Omental fat pad (tissue), 4 donors: ENCODE data around the gene DTX1. TPM values are rescaled to one million over a fixed set of nuclear protein-coding genes. Genes with fewer than 3 reads are reported as not detected.

Source experiments
- ATAC-seq: fragments of 150-250 bp; one replicate; pipeline ENCODE4 v1.9.1; 2016; ENCODE audit warnings: mild to moderate bottlenecking, moderate library complexity; ENCODE audit not compliant: low FRiP score
- DNase-seq: peaks from one replicate; pipeline ENCODE4 v3.0.0-alpha.2; 2019; ENCODE audit warnings: low spot score
- CTCF ChIP-seq, 3 donors: fragments of 450-650 bp; IDR thresholded peaks; one replicate each; pipeline ENCODE4 v1.5.1; 2016 to 2017; ENCODE audit warnings: antibody characterized with exemption in 3 of 3, mild to moderate bottlenecking in 3 of 3, moderate library complexity in 2 of 3
- total RNA-seq, 4 donors: library from RNA; depleted of rRNA; stranded (reverse); fragments of >200 nt; gene quantifications; one replicate each; pipeline ENCODE4 v1.1.0, GENCODE V29; 2016

Gene DTX1
- total RNA-seq, 4 donors from 2014 or later, result 30.1 to 80.9 (median 35.5) TPM

- no peak for ATAC-seq
- TF ChIP-seq CTCF (IDR thresholded peaks at IDR 0.05), result no peak
- DNase-seq, result no peak
Observed at GRCh38 chr12:113133036-113133435, 76.5 kb downstream of the DTX1 start.

GRCh38 chr12:113133666-113134065 lies 77.1 kb downstream of the DTX1 start:
- ATAC-seq (no peak), DNase-seq (no peak)
- no peak for TF ChIP-seq CTCF (IDR thresholded peaks at IDR 0.05)

- no peak for ATAC-seq
- DNase-seq, result no peak
Observed at GRCh38 chr12:113134071-113134470, 77.5 kb downstream of the DTX1 start.

DNA sequence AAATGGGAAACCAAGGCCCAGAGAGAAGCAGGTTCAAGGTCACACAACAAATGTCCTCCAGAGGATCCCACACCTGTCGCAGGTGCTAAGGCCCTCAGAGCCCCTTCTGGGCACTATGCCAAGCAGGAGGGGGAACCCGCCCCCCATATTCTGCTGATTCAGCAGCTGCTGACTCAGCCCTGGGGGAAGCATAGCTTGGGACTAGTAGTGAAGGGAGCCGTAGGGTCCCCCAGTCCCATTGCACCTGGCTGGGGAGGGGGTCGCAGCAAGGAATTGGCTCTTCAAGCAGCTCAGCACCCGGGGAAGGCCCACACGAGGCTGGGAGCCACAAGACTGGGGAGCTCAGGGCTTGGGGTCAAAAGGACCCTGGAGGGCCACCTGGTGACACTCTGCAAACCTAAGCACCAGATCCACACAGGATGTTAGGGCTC lies 78.0 kb downstream of the DTX1 start:
- TF ChIP-seq CTCF (IDR thresholded peaks at IDR 0.05), result no peak
- no peak for DNase-seq
- no peak for ATAC-seq

More at GRCh38 chr12:113134071-113134470, 77.5 kb downstream of the DTX1 start:
- TF ChIP-seq CTCF (IDR thresholded peaks at IDR 0.05), result no peak

DNA sequence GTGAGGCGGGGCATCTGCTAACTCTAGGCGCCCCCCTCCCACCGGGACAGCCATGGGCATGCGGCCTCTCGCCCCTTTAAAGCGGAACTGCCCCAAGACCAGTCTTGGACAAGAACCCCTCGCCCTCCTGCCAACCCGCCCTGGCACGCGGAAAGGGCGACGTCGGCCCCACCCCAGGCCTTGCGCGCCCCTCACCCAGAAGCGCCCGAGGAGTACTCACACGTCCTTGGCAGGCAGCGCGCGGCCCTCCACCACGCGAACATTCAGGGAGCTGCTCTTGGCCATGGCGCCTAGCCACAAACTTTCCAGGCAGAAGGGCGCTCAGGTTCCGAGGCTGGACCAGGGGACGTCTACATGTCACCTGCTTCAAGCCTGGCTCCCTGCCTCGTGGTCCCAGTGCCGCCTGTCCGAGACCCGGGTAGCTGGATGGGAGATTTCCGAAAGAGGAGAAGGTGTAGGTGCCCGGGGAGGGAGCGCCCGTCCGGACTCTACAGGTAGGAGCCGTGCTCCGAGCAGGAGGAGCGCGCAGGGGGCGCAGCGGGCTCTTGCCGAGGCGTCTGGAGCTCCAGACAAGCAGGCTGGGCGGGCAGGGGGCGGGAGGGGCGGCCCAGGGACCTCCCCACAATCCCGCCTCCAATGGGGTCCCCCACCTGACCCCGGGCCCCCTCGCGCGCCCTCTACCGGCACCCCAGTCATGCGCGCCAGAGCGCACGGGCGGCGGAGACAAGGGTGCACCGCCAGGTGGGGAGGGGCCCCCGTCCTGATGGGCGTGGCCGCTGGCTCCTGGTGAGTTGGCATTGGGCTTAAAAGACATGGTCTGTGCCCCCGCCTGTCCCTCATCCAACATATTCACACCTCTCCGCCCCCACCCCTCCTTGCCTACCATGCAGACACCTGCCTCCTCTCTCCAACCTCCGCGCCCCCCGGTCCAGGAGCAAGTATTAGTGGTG lies 78.9 kb downstream of the DTX1 start, which contains the start of gene RASAL1:
TSS of gene RASAL1 (minus strand) at position 584 of the 950 bp plus-strand sequence. CDS start at position 285, 299 bp downstream.
- no peak for TF ChIP-seq CTCF (IDR thresholded peaks at IDR 0.05)
- ATAC-seq, result no peak
- no peak for DNase-seq

DNA sequence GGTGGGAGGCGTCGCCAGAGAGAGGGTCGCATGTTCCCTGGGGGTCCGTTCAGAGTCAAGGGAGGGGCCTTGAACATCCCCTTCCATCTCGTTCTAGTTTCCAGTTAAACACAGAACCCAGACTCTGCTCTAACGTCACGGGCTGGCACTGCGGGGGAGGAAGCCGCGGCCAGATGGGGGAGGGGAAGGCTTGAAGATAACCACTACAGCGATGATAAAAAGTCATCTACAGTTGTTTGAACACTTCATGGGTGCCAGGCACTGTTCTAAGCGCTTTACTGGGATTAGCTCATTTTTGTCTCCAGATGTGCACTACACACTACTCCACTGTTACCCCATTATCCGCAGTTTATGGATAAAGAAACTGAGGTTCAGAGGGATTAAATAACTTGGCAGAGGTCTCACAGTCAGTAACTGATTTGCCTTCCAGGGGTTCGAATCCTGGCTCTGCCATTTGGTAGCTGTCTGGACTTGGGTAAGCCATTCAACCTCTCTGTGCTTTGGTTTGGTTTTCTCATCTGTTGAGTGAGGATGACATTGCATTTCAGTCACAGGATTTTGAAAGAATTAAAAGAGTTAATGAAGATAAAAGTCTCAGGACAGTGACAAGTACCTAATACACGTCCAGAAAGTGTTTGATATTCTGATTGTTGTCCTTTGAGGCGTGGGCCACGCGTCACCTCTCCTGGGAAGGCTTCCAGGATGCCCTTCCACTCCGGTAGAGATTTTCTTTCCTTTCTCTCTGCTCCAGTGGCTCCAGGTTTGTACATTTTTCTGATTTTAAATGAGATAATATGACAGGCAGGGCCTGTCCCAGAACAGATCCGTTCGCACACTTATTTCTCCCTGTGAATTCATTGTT lies 79.8 kb downstream of the DTX1 start:
- no peak for ATAC-seq
- DNase-seq, result no peak
- TF ChIP-seq CTCF (IDR thresholded peaks at IDR 0.05), result no peak
